ENCODE results near the gene MYH9.

GRCh38 chr22:36302439-36303114 lies 85.2 kb downstream of the MYH9 start:
- TF ChIP-seq CTCF (conservative IDR thresholded peaks at IDR 0.05; ENCODE audit: low read length) (no peak), EZH2phosphoT487 (IDR thresholded peaks at IDR 0.05; ENCODE audit: borderline replicate concordance, low read depth, low read length) (no peak)
